DMS 273 (cell line): Measurements from ENCODE around the gene REELD1.

Experiments used
- DNase-seq: peaks from one replicate; lab custom pipeline; 2025; ENCODE audit not compliant: unreplicated experiment; lab: John Stamatoyannopoulos, UW

Gene REELD1

GRCh38 chr4:146224326-146224966, 10.1 kb downstream of the REELD1 start:
- DNase-seq, result no peak

GRCh38 chr4:146229406-146229805, 15.1 kb downstream of the REELD1 start:
- no peak for DNase-seq

GRCh38 chr4:146232131-146232722, 17.9 kb downstream of the REELD1 start:
- DNase-seq, result no peak

GRCh38 chr4:146235654-146236177, 21.4 kb downstream of the REELD1 start:
- peak; percentile 45 for DNase-seq

- DNase-seq, result no peak
Observed at GRCh38 chr4:146236216-146236615, 21.9 kb downstream of the REELD1 start.

- DNase-seq, result no peak
Observed at GRCh38 chr4:146237092-146237491, 22.8 kb downstream of the REELD1 start.

GRCh38 chr4:146238107-146238506, 23.8 kb downstream of the REELD1 start:
- DNase-seq, result no peak

GRCh38 chr4:146243141-146243882, 29.0 kb downstream of the REELD1 start:
- no peak for DNase-seq

- no peak for DNase-seq
Observed at GRCh38 chr4:146243883-146244277, 29.5 kb downstream of the REELD1 start.

GRCh38 chr4:146244496-146244895, 30.2 kb downstream of the REELD1 start:
- no peak for DNase-seq

- no peak for DNase-seq
Observed at GRCh38 chr4:146245246-146245645, 30.9 kb downstream of the REELD1 start.

GRCh38 chr4:146245850-146246249, 31.5 kb downstream of the REELD1 start:
- DNase-seq, result no peak

- DNase-seq, result no peak
Observed at GRCh38 chr4:146246381-146246780, 32.0 kb downstream of the REELD1 start.

GRCh38 chr4:146247356-146247755, 33.0 kb downstream of the REELD1 start:
- no peak for DNase-seq

GRCh38 chr4:146252969-146253611, 38.8 kb downstream of the REELD1 start:
- no peak for DNase-seq

- DNase-seq, result no peak
Observed at GRCh38 chr4:146255463-146255862, 41.1 kb downstream of the REELD1 start.

- no peak for DNase-seq
Observed at GRCh38 chr4:146255874-146256273, 41.5 kb downstream of the REELD1 start.

GRCh38 chr4:146256328-146256727, 42.0 kb downstream of the REELD1 start:
- DNase-seq, result no peak

- no peak for DNase-seq
Observed at GRCh38 chr4:146257511-146257910, 43.2 kb downstream of the REELD1 start.

- DNase-seq, result no peak
Observed at GRCh38 chr4:146260521-146260920, 46.2 kb downstream of the REELD1 start.

- no peak for DNase-seq
Observed at GRCh38 chr4:146261041-146261440, 46.7 kb downstream of the REELD1 start.

GRCh38 chr4:146263793-146264192, 49.5 kb downstream of the REELD1 start:
- no peak for DNase-seq
